GM23338 (cell line): Measurements from ENCODE around the gene MVP.
"Not testable (repeated sequence)": the region's sequence is repeated elsewhere in the genome, so short reads cannot be mapped to it uniquely, and the experiment has no call there.

Experiments
- CREB1 ChIP-seq: fragments of 250-450 bp; sonication (Bioruptor Pico); IDR thresholded peaks from 2 replicates; pipeline ENCODE4 v1.5.0; 2020; ENCODE audit warnings: low read depth, mild to moderate bottlenecking, moderate library complexity
- EZH2 ChIP-seq: fragments of 200-600 bp; sonication (generic); IDR thresholded peaks from one replicate; pipeline ENCODE4 v1.8.0; 2017; ENCODE audit warnings: antibody characterized with exemption, mild to moderate bottlenecking, low read depth; ENCODE audit not compliant: unreplicated experiment
- TF ChIP-seq, protein P1 (sequence below), 2 experiments: fragments of 200-600 bp in 1 of 2; sonication (generic) in 1 of 2; conservative IDR thresholded peaks; 2 replicates each; pipeline versions ENCODE4 v1.5.1 to v1.6.1; 2016 to 2017; ENCODE audit warnings: antibody characterized with exemption in 2 of 2, low read depth in 2 of 2, mild to moderate bottlenecking in 2 of 2, moderate library complexity in 1 of 2
- TF ChIP-seq, protein P2 (sequence below): IDR thresholded peaks from one replicate; pipeline ENCODE4 v1.6.1; 2018; ENCODE audit warnings: antibody characterized with exemption; ENCODE audit not compliant: unreplicated experiment

DNA sequence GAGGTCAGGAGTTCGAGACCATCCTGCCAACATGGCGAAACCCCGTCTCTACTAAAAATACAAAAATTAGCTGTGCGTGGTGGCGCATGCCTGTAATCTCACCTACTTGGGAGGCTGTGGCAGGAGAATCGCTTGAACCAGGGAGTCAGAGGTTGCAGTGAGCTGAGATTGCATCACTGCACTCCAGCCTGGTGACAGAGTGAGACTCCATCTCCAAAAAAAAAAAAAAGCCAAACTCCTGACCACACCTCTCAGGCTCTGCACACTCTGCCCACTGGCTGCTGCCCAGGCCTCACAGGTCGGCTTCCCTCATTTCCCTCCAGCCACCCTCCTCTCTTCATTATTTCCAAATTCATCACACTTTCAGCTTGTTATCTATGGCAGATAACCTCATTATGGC is 47.9 kb upstream of the MVP start:
- TF ChIP-seq, protein P1, sequence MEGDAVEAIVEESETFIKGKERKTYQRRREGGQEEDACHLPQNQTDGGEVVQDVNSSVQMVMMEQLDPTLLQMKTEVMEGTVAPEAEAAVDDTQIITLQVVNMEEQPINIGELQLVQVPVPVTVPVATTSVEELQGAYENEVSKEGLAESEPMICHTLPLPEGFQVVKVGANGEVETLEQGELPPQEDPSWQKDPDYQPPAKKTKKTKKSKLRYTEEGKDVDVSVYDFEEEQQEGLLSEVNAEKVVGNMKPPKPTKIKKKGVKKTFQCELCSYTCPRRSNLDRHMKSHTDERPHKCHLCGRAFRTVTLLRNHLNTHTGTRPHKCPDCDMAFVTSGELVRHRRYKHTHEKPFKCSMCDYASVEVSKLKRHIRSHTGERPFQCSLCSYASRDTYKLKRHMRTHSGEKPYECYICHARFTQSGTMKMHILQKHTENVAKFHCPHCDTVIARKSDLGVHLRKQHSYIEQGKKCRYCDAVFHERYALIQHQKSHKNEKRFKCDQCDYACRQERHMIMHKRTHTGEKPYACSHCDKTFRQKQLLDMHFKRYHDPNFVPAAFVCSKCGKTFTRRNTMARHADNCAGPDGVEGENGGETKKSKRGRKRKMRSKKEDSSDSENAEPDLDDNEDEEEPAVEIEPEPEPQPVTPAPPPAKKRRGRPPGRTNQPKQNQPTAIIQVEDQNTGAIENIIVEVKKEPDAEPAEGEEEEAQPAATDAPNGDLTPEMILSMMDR (conservative IDR thresholded peaks at IDR 0.05; ENCODE audit: low read depth in 2 of 2) = not testable (repeated sequence)
- TF ChIP-seq, protein P2, sequence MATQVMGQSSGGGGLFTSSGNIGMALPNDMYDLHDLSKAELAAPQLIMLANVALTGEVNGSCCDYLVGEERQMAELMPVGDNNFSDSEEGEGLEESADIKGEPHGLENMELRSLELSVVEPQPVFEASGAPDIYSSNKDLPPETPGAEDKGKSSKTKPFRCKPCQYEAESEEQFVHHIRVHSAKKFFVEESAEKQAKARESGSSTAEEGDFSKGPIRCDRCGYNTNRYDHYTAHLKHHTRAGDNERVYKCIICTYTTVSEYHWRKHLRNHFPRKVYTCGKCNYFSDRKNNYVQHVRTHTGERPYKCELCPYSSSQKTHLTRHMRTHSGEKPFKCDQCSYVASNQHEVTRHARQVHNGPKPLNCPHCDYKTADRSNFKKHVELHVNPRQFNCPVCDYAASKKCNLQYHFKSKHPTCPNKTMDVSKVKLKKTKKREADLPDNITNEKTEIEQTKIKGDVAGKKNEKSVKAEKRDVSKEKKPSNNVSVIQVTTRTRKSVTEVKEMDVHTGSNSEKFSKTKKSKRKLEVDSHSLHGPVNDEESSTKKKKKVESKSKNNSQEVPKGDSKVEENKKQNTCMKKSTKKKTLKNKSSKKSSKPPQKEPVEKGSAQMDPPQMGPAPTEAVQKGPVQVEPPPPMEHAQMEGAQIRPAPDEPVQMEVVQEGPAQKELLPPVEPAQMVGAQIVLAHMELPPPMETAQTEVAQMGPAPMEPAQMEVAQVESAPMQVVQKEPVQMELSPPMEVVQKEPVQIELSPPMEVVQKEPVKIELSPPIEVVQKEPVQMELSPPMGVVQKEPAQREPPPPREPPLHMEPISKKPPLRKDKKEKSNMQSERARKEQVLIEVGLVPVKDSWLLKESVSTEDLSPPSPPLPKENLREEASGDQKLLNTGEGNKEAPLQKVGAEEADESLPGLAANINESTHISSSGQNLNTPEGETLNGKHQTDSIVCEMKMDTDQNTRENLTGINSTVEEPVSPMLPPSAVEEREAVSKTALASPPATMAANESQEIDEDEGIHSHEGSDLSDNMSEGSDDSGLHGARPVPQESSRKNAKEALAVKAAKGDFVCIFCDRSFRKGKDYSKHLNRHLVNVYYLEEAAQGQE = not testable (repeated sequence)
- TF ChIP-seq CREB1 (CRISPR knock-in tag); EZH2: not testable (repeated sequence)
